Inferior parietal cortex (tissue), 1 donor: ENCODE results near the gene KIF1A.

Experiments used
- DNase-seq: peaks from one replicate; pipeline ENCODE4 v3.0.0-alpha.2; 2016; ENCODE audit errors: extremely low spot score

The KIF1A gene

DNA sequence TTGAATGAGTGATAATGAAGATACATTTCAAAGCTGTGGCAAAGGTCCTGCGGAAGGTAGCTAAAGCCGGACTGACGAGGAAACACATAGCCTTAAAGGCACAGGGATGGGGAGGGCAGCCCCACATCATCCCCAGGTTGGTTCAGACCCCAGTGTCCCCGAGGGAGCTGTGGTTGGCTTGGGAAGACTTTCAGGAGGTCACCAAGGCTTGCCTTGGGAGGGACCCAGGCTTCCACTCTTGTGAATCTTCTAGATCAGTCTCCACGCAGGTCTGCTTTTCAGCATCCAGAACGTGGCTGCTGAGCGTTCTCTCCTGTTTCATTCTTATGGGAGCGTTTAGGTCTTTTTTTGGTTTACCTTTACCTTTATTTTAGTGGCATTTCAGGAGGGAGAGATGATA, 16.8 kb downstream of the KIF1A start:
- DNase-seq: no peak

- no peak for DNase-seq
Measured at GRCh38 chr2:240799033-240799820, 20.8 kb downstream of the KIF1A start.

- no peak for DNase-seq
Measured at GRCh38 chr2:240798327-240798905, 21.6 kb downstream of the KIF1A start.

GRCh38 chr2:240797914-240798313, 22.1 kb downstream of the KIF1A start:
- no peak for DNase-seq

GRCh38 chr2:240797500-240797895, 22.5 kb downstream of the KIF1A start:
- no peak for DNase-seq

DNA sequence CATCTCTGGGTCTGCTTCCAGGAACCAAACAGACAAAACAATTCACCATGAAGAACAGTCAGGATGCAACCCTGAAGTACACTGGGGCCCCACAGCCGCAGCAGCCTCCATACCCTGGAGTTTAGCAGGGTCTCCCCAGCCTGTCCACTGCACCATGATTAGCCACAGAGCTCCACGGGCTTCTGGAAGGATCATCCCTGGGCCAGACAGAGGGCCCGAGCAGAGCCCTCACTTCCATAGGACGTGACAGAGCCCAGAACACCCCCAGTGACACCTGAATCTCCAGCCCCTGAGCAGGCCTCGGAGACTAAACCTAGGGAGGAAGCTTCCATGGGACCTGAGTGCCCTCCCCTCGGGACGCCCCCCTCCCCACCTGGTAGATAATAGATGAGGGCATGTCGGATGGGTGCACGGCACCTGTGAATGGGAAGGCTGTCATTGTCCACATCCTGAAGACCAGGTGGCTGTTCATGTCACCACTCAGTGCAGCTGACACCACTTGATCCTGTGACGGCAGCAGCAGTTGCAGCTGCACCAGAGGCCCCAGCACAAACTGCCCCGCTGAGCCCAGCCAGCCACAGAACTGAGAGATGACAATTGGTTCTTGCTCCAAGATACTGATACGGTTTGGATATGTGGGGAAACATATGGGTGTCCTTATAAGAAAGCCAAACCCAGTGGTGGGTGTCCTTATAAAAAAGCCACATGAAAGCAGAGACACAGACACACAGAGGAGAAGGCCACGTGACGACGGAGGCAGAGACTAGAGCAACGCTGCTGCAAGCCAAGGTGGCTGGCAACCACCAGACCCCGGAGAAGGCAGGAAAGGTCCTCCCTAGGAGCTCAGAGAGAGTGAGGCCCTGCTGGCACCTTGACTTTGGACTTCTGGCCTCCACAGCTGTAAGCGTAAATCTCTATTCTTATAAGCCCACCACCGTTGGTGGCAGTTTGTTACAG, 23.2 kb downstream of the KIF1A start:
- DNase-seq: no peak

- no peak for DNase-seq
Measured at GRCh38 chr2:240795916-240796510, 24.0 kb downstream of the KIF1A start.

- DNase-seq: no peak
Measured at GRCh38 chr2:240795454-240795853, 24.6 kb downstream of the KIF1A start.

GRCh38 chr2:240794178-240794721, 25.8 kb downstream of the KIF1A start:
- DNase-seq: no peak

GRCh38 chr2:240793313-240794177, 26.5 kb downstream of the KIF1A start:
- DNase-seq: no peak

GRCh38 chr2:240792629-240793312, 27.2 kb downstream of the KIF1A start:
- no peak for DNase-seq

- no peak for DNase-seq
Measured at GRCh38 chr2:240791821-240792628, 28.0 kb downstream of the KIF1A start.

DNA sequence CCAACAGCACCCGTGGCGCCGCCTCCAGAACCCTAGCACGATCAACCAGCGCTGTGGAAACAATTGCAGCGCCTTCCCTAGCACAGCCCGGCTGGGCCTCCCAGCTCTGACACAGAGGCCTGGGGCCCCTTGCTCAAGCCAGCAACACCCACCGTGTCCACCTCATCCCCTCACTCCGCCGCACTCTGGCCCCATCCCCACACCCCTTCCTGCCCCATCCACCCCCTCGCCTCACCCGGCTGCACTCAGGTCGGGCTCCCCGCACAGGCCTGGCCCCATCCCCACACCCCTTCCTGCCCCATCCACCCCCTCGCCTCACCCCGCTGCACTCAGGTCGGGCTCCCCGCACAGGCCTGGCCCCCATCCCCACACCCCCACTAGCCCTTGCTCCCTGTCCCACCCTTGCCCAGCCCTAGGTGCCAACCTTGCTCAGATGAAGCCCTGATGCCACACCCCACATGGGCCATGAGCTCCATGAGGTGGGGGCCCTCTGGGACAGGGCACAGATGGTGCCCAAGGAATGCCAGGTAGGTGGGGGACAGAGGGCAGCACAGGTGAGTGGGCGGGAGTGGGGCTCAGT, 28.7 kb downstream of the KIF1A start:
- no peak for DNase-seq

GRCh38 chr2:240790370-240791220, 29.4 kb downstream of the KIF1A start:
- DNase-seq: no peak

GRCh38 chr2:240789501-240790369, 30.3 kb downstream of the KIF1A start:
- DNase-seq: no peak

DNA sequence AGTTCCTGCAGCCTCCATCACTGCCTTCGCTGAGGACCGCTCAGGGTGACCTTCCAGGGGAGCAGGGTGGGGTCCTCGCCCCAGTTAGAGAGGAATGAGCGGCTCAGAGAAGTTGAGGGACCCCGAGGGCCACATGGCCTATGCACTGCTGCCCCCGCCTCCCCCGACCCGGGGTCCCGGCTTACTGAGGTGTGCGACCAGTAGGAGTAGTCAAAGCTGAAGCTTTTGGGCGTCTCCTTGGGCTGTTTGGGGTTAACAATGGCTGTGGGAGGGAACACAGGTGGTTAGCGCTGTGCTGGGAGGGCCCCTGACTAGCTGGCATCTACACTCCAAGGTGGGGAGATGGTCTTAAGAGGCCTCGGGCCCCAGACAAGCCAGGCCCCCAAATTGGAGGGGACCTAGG, 31.0 kb downstream of the KIF1A start:
- no peak for DNase-seq

DNA sequence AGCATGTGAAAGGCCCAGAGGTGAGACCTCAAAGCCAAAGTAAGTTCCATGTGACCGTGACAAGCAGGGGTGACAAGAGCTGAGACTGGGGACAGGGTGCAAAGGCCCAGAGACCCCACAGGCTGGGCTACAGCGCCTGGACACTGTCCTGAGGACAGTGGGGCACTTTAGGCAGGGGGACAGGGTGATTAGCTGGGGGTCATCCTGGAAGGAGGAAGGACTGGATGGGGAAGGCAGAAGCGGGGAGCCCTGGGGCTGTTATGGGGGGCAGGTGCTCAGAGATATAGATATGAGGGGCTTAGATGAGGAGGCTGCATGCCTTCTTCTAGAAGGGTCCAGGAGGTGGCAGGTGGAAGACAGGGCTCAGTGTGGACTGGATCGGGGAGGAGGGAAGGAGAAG, 31.5 kb downstream of the KIF1A start:
- DNase-seq: no peak
